GM10266 (cell line): Measurements from ENCODE around the gene EVC2.

Experiments used
- DNase-seq: peaks from one replicate; pipeline ENCODE4 v3.0.0; 2012; ENCODE audit errors: extremely low spot score
- TF ChIP-seq, protein P1 (sequence below): IDR thresholded peaks from 2 replicates; pipeline ENCODE4 v1.5.1; 2012; ENCODE audit warnings: mild to moderate bottlenecking, low read depth; ENCODE audit not compliant: control insufficient read depth, insufficient read depth; ENCODE audit errors: missing control alignments

Gene EVC2

DNA sequence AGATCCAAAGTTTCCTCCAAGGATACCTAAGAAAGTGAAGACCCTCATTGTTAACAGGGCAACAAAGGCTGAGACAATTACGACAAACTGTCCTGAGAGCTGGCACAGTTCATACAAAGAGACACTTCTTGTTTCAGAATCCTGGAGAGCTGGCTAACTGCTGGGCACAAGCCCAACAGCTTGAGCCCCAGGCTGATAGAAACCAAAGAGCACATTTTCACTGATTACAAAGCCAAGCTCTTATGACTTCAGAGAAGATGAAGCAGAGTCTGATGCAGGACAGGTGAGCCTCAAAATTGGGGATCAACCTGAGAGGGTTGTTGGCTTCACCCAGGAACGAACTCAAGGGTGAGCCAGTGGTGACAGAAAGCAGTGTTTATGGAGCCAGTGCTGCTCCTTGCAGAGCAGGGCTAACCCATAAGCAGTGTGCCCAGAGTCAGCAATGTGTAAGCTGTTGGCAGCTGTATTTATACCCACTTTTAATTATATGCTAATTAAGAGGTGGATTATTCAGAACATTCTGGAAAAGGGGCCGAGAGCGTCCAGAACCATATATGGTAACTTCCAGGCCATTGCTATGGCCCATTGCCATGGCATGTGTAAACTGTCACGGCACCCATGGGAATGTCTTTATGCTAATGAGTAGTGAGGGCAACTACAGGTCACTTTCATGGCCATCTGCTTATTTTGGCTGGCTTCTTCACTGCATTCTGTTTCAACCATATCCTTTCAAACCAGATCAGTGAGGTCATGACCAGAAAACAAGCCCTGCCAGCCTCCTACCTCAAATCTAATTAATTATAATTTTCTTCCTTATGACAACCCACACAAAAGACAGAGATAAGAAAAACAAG, 183.7 kb downstream of the EVC2 start:
- TF ChIP-seq, protein P1, sequence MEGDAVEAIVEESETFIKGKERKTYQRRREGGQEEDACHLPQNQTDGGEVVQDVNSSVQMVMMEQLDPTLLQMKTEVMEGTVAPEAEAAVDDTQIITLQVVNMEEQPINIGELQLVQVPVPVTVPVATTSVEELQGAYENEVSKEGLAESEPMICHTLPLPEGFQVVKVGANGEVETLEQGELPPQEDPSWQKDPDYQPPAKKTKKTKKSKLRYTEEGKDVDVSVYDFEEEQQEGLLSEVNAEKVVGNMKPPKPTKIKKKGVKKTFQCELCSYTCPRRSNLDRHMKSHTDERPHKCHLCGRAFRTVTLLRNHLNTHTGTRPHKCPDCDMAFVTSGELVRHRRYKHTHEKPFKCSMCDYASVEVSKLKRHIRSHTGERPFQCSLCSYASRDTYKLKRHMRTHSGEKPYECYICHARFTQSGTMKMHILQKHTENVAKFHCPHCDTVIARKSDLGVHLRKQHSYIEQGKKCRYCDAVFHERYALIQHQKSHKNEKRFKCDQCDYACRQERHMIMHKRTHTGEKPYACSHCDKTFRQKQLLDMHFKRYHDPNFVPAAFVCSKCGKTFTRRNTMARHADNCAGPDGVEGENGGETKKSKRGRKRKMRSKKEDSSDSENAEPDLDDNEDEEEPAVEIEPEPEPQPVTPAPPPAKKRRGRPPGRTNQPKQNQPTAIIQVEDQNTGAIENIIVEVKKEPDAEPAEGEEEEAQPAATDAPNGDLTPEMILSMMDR: no peak
- DNase-seq: no peak

DNA sequence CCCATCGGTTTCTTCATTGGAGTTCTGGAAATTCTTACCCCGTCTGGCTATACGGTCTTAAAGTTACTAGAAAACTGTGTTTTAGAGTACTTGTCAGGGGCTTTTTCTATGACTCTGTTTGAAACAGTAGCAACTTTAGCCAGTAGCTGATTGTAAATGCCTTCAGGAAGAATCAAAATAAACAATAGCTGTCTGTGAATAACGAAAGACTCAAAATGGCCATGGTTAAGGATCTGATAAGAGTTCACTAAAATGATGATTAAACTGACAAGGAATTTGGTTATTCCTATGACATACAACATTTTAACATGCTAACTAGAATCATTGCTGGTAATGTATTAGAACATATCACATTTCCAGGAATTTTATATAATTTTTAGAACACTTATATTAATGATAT, 191.0 kb downstream of the EVC2 start:
- TF ChIP-seq, protein P1: no peak
- DNase-seq: no peak

DNA sequence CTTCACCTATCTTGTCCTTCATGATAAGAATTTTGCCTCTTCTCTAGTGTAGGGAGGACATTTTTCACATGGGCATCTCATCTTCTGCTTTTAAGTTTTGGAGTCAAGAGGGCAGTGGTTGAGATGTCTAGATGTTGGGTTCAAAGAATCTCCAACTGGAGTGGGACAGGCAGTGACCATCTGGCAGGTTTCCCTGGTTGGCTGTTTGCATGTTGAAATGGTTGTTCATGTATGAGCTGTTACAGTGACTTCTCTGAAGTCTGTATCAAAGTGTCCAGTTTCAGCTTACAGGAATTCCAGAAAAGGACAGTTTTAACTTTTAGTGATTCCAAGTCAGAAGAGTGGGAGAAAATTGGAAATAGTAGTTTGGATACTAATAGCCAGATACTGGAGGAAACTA, 192.7 kb downstream of the EVC2 start:
- DNase-seq: no peak
- TF ChIP-seq, protein P1: no peak
